ENCODE measurements around the gene CBX4. TPM values are rescaled to one million over a fixed set of nuclear protein-coding genes. Genes with fewer than 3 reads are reported as not detected.

CBX4 gene
- total RNA-seq, 1 donor from 2014 or later: 22.8 TPM

GRCh38 chr17:79837888-79838521 is 1.2 kb downstream of the CBX4 start:
- H3K27me3 Mint-ChIP-seq: peaks cover 52% of the 10 kb centered on the region
- no peak for TF ChIP-seq CTCF (IDR thresholded peaks at IDR 0.05; ENCODE audit: unreplicated experiment)
- peaks cover 22% of the 10 kb centered on the region for H3K4me1 Mint-ChIP-seq (ENCODE audit: low read depth)
- DNase-seq (ENCODE audit: low spot score, unreplicated experiment): no peak
- H3K4me3 Mint-ChIP-seq (ENCODE audit: low read depth): peak overlapping the region; percentile 83
- H3K36me3 Mint-ChIP-seq (ENCODE audit: insufficient read depth): peaks cover 6% of the 10 kb centered on the region
- H3K9me3 Mint-ChIP-seq (ENCODE audit: low read depth): no peaks in the 10 kb centered on the region
- H3K27ac Mint-ChIP-seq: peak overlapping the region; percentile 89

- peak; percentile 31 for DNase-seq (ENCODE audit: low spot score, unreplicated experiment)
- Mint-ChIP-seq H3K27me3 (peaks cover 46% of the 10 kb centered on the region), H3K4me1 (ENCODE audit: low read depth) (peaks cover 22% of the 10 kb centered on the region), H3K36me3 (ENCODE audit: insufficient read depth) (peaks cover 6% of the 10 kb centered on the region), H3K9me3 (ENCODE audit: low read depth) (no peaks in the 10 kb centered on the region), H3K27ac (peak overlapping the region; percentile 89), H3K4me3 (ENCODE audit: low read depth) (peak overlapping the region; percentile 83)
- TF ChIP-seq CTCF (IDR thresholded peaks at IDR 0.05; ENCODE audit: unreplicated experiment): peak; percentile 20
Measured at GRCh38 chr17:79836972-79837887, 2.0 kb downstream of the CBX4 start.

GRCh38 chr17:79836510-79836971 is 2.7 kb downstream of the CBX4 start:
- no peak for TF ChIP-seq CTCF (IDR thresholded peaks at IDR 0.05; ENCODE audit: unreplicated experiment)
- no peaks in the 10 kb centered on the region for H3K9me3 Mint-ChIP-seq (ENCODE audit: low read depth)
- H3K27me3 Mint-ChIP-seq: peaks cover 43% of the 10 kb centered on the region
- peaks cover 6% of the 10 kb centered on the region for H3K36me3 Mint-ChIP-seq (ENCODE audit: insufficient read depth)
- peak overlapping the region; percentile 63 for H3K4me3 Mint-ChIP-seq (ENCODE audit: low read depth)
- peaks cover 21% of the 10 kb centered on the region for H3K4me1 Mint-ChIP-seq (ENCODE audit: low read depth)
- no peak for DNase-seq (ENCODE audit: low spot score, unreplicated experiment)
- H3K27ac Mint-ChIP-seq: no peak overlapping the region

- Mint-ChIP-seq H3K36me3 (ENCODE audit: insufficient read depth) (peaks cover 6% of the 10 kb centered on the region), H3K27me3 (peaks cover 40% of the 10 kb centered on the region), H3K9me3 (ENCODE audit: low read depth) (no peaks in the 10 kb centered on the region), H3K4me1 (ENCODE audit: low read depth) (peaks cover 24% of the 10 kb centered on the region), H3K4me3 (ENCODE audit: low read depth) (peak overlapping the region; percentile 63), H3K27ac (peak overlapping the region; percentile 24)
- no peak for TF ChIP-seq CTCF (IDR thresholded peaks at IDR 0.05; ENCODE audit: unreplicated experiment)
- peak; percentile 69 for DNase-seq (ENCODE audit: low spot score, unreplicated experiment)
Measured at GRCh38 chr17:79835953-79836509, 3.2 kb downstream of the CBX4 start.

GRCh38 chr17:79835470-79835899 is 3.8 kb downstream of the CBX4 start:
- no peak for DNase-seq (ENCODE audit: low spot score, unreplicated experiment)
- peaks cover 35% of the 10 kb centered on the region for H3K27me3 Mint-ChIP-seq
- TF ChIP-seq CTCF (IDR thresholded peaks at IDR 0.05; ENCODE audit: unreplicated experiment): no peak
- peaks cover 25% of the 10 kb centered on the region for H3K4me1 Mint-ChIP-seq (ENCODE audit: low read depth)
- no peak overlapping the region for H3K4me3 Mint-ChIP-seq (ENCODE audit: low read depth)
- H3K27ac Mint-ChIP-seq: peak overlapping the region; percentile 24
- H3K9me3 Mint-ChIP-seq (ENCODE audit: low read depth): no peaks in the 10 kb centered on the region
- peaks cover 6% of the 10 kb centered on the region for H3K36me3 Mint-ChIP-seq (ENCODE audit: insufficient read depth)

Measured in progenitor cell of endocrine pancreas (in vitro differentiated cells).